ENCODE measurements around the gene OR2B2. TPM values are rescaled to one million over a fixed set of nuclear protein-coding genes. Genes with fewer than 3 reads are reported as not detected.

OR2B2 gene
- total and polyA plus RNA-seq, 4 donors, result not detected

GRCh38 chr6:27861276-27861840 lies 50.8 kb downstream of the OR2B2 start:
- no peak overlapping the region for H3K27ac ChIP-seq (ENCODE audit: low read depth in 1 of 2, low read length in 1 of 2)
- no peaks in the 10 kb centered on the region for H3K27me3 ChIP-seq (ENCODE audit: control insufficient read depth in 3 of 3, insufficient read depth in 3 of 3, low read length in 2 of 3)
- 81 to 92% methylated on average over 2 of the region's 2 CpGs for WGBS, 2 donors
- ATAC-seq (ENCODE audit: insufficient read depth, low FRiP score) (no peak), DNase-seq (no peak)
- no peak overlapping the region for H3K4me3 ChIP-seq
- TF ChIP-seq CTCF (IDR thresholded peaks at IDR 0.05; ENCODE audit: control extremely low read depth, extremely low read depth), result no peak
- no peaks in the 10 kb centered on the region for H3K36me3 ChIP-seq (ENCODE audit: control insufficient read depth in 4 of 4, insufficient read depth in 4 of 4, low read length in 4 of 4)
- H3K9ac ChIP-seq (ENCODE audit: insufficient read depth in 1 of 2, low read length in 2 of 2), result no peak overlapping the region
- H3K4me1 ChIP-seq (ENCODE audit: control insufficient read depth in 5 of 5, insufficient read depth in 5 of 5, low read length in 5 of 5), result peaks cover 0 to 10% (median 0%) of the 10 kb centered on the region in 5 donors
- H3K9me3 ChIP-seq (ENCODE audit: control insufficient read depth in 4 of 4, insufficient read depth in 3 of 4, low read length in 3 of 4), result no peaks in the 10 kb centered on the region

Small RNA genes lying within 50 kb of the gene (small RNA-seq; reads per million reads assigned to genes)
- not detected for gene RNU7-26P (ENCODE audit: low replicate concordance)

Other genes with a start within 250 kb of the OR2B2 start
- gene OR2B6, start 44.8 kb upstream of the OR2B2 start, total RNA-seq, result not detected
- gene OR2B6, start 44.8 kb upstream of the OR2B2 start, polyA plus RNA-seq, result not detected
- 1 to 10 TPM; 2.6 to 4.0 TPM for gene ZNF165, start 168.2 kb upstream of the OR2B2 start, total RNA-seq
- 1 to 10 TPM; 2.1 to 5.2 TPM for gene ZNF165, start 168.2 kb upstream of the OR2B2 start, polyA plus RNA-seq
- gene ZSCAN16, start 212.2 kb upstream of the OR2B2 start, total RNA-seq, result 1 to 10 TPM; 5.0 to 7.1 TPM
- 10 to 100 TPM in 1 of 2 donors, 1 to 10 TPM in 1; 4.5 to 10.2 TPM for gene ZSCAN16, start 212.2 kb upstream of the OR2B2 start, polyA plus RNA-seq
- 10 to 100 TPM; 13.6 to 40.5 TPM for gene ZKSCAN8, start 229.5 kb upstream of the OR2B2 start, total RNA-seq
- gene ZKSCAN8, start 229.5 kb upstream of the OR2B2 start, polyA plus RNA-seq, result 1 to 10 TPM; 3.8 to 3.9 TPM